ENCODE results near the gene KLHDC7B. TPM values are rescaled to one million over a fixed set of nuclear protein-coding genes. Genes with fewer than 3 reads are reported as not detected.

KLHDC7B gene
- total and polyA plus RNA-seq, 2 of the 13 experiments (the other 11 are each of a cell fraction or from before 2014, with no cell fraction given), result 0.11 TPM; not detected in 1

DNA sequence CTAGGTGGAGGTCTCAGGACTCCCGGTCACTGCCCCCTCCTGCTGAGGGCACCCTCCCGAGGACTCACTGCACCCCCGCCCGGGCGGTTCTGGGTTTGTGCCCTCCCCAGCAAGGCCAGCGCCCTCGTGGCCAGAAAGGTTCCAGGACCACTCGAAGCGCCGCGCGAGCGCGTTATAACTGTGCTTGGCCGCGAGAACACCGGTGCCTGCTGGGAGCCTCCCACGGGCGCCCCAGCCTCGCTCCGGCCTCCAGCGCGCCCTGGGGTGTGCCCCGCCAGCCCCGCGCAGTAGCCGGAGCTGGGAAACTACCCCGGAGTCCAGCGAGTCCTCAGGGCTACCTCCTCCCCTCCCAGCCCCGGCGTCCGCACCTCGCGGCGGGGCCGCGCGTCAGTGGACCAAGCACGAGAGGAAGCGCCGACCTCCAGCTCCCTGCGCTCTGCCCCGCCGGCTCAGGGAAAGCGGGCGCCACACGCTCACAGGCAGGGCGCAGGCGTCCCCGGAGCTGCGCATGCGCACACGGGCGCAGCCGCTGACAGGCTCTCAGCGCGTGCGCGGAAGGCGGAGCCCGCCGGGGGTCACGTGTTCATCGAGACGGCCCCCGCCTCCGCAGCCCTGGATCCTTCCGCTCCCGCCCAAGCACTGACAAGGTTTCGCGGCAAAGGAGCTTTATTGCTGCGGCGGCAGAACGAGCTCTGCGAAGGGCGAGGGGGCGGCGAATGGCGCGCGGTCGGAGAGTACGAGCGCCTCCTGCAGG, 20.4 kb upstream of the KLHDC7B start, which contains the start of gene SCO2 (continued):
- TF ChIP-seq ZNF235 (CRISPR knock-in tag; IDR thresholded peaks at IDR 0.05; ENCODE audit: borderline replicate concordance) (no peak), KLF11 (CRISPR knock-in tag; IDR thresholded peaks at IDR 0.05) (no peak; the same call in 1 of the 2 replicates), FOXM1 (CRISPR knock-in tag; IDR thresholded peaks at IDR 0.05) (0 out of 2 replicates have a peak, but pooled peaks have one; percentile 14), ETV5 (CRISPR knock-in tag; IDR thresholded peaks at IDR 0.05; ENCODE audit: borderline replicate concordance) (peak; percentile 80; the same call in 1 of the 2 replicates), TSC22D2 (CRISPR knock-in tag; IDR thresholded peaks at IDR 0.05; ENCODE audit: borderline replicate concordance) (peak; percentile 35; the same call in 1 of the 2 replicates), ISL2 (CRISPR knock-in tag; IDR thresholded peaks at IDR 0.05) (0 out of 2 replicates have a peak, but pooled peaks have one; percentile 23), KDM2A (CRISPR knock-in tag; IDR thresholded peaks at IDR 0.05; ENCODE audit: borderline replicate concordance, low read depth) (peak; percentile 96), AKAP8 (CRISPR knock-in tag; IDR thresholded peaks at IDR 0.05) (peak; percentile 27; the same call in 1 of the 2 replicates), EEA1 (CRISPR knock-in tag; IDR thresholded peaks at IDR 0.05; ENCODE audit: borderline replicate concordance) (0 out of 2 replicates have a peak, but pooled peaks have one; percentile 49), ZNF644 (CRISPR knock-in tag; IDR thresholded peaks at IDR 0.05; ENCODE audit: low read depth) (no peak), MXD4 (CRISPR knock-in tag; IDR thresholded peaks at IDR 0.05) (peak; percentile 62), ZNF317 (CRISPR knock-in tag; IDR thresholded peaks at IDR 0.05) (no peak), BHLHE40 (IDR thresholded peaks at IDR 0.05; ENCODE audit: low read length) (peak; percentile 81), RFXANK (CRISPR knock-in tag; IDR thresholded peaks at IDR 0.05) (no peak), CENPBD1 (CRISPR knock-in tag; IDR thresholded peaks at IDR 0.05; ENCODE audit: borderline replicate concordance, low read depth) (no peak), NR1H2 (CRISPR knock-in tag; IDR thresholded peaks at IDR 0.05; ENCODE audit: borderline replicate concordance, low read depth) (no peak), AFF4 (CRISPR knock-in tag; IDR thresholded peaks at IDR 0.05) (0 out of 2 replicates have a peak, but pooled peaks have one; percentile 9), ZNF546 (CRISPR knock-in tag; conservative IDR thresholded peaks at IDR 0.05) (peak; percentile 94; the same call in 1 of the 2 replicates), RCOR2 (CRISPR knock-in tag; IDR thresholded peaks at IDR 0.05) (no peak), GMEB1 (CRISPR knock-in tag; IDR thresholded peaks at IDR 0.05; ENCODE audit: borderline replicate concordance) (peak; percentile 59; the same call in 1 of the 2 replicates), SP2 (CRISPR knock-in tag; IDR thresholded peaks at IDR 0.05) (no peak)
- TF ChIP-seq, protein P1, sequence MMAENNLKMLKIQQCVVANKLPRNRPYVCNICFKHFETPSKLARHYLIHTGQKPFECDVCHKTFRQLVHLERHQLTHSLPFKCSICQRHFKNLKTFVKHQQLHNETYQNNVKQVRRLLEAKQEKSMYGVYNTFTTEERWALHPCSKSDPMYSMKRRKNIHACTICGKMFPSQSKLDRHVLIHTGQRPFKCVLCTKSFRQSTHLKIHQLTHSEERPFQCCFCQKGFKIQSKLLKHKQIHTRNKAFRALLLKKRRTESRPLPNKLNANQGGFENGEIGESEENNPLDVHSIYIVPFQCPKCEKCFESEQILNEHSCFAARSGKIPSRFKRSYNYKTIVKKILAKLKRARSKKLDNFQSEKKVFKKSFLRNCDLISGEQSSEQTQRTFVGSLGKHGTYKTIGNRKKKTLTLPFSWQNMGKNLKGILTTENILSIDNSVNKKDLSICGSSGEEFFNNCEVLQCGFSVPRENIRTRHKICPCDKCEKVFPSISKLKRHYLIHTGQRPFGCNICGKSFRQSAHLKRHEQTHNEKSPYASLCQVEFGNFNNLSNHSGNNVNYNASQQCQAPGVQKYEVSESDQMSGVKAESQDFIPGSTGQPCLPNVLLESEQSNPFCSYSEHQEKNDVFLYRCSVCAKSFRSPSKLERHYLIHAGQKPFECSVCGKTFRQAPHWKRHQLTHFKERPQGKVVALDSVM (CRISPR knock-in tag; IDR thresholded peaks at IDR 0.05), result peak; percentile 87
